Peyer's patch (tissue), 4 donors: ENCODE results near the gene TPPP3. TPM values are rescaled to one million over a fixed set of nuclear protein-coding genes. Genes with fewer than 3 reads are reported as not detected.
"Not testable (repeated sequence)": the region's sequence is repeated elsewhere in the genome, so short reads cannot be mapped to it uniquely, and the experiment has no call there.

Experiments
- DNase-seq, 3 donors: peaks; one replicate each; pipeline ENCODE4 v3.0.0-alpha.2; 2017 to 2019
- H3K27ac ChIP-seq, 4 donors: fragments of 200-600 bp; sonication (generic); one replicate each; pipeline ENCODE4 v1.5.1; 2016 to 2019
- H3K27me3 ChIP-seq, 2 donors: fragments of 200-600 bp; sonication (generic); one replicate each; pipeline ENCODE4 v1.5.1; 2019
- H3K36me3 ChIP-seq, 3 donors: fragments of 200-600 bp; sonication (generic); one replicate each; pipeline ENCODE4 v1.5.1; 2016 to 2019
- H3K4me1 ChIP-seq, 4 donors: fragments of 200-600 bp; sonication (generic); one replicate each; pipeline ENCODE4 v1.5.1; 2016 to 2019
- H3K4me3 ChIP-seq, 4 donors: fragments of 200-600 bp; sonication (generic); 1 replicate in 3 of 4; 2 replicates in 1 of 4; pipeline ENCODE4 v1.5.1; 2016 to 2019; ENCODE audit warnings: mild to moderate bottlenecking in 1 of 4
- H3K9me3 ChIP-seq, 4 donors: fragments of 200-600 bp; sonication (generic); one replicate each; pipeline ENCODE4 v1.5.1; 2016 to 2019; ENCODE audit warnings: mild to moderate bottlenecking in 1 of 4
- POLR2A ChIP-seq, 2 donors: fragments of 450-650 bp; IDR thresholded peaks; one replicate each; pipeline ENCODE4 v1.5.1; 2017; ENCODE audit warnings: antibody characterized with exemption in 2 of 2, mild to moderate bottlenecking in 2 of 2, moderate library complexity in 2 of 2
- total RNA-seq, 4 donors: library from RNA; depleted of rRNA; stranded (reverse); fragments of >200 nt; gene quantifications; one replicate each; pipeline ENCODE4 v1.1.0, GENCODE V29; 2016
- TF ChIP-seq, protein P1 (sequence below), 6 experiments: fragments of 450-650 bp in 4 of 6; fragments of 200-600 bp in 2 of 6; sonication (generic) in 1 of 6; IDR thresholded peaks; one replicate each; pipeline ENCODE4 v1.5.1; 2017 to 2019; ENCODE audit warnings: antibody characterized with exemption in 6 of 6, mild to moderate bottlenecking in 3 of 6, moderate library complexity in 1 of 6

Gene TPPP3
- total RNA-seq, 4 donors from 2014 or later: 6.6 to 33.3 (median 16.6) TPM

DNA sequence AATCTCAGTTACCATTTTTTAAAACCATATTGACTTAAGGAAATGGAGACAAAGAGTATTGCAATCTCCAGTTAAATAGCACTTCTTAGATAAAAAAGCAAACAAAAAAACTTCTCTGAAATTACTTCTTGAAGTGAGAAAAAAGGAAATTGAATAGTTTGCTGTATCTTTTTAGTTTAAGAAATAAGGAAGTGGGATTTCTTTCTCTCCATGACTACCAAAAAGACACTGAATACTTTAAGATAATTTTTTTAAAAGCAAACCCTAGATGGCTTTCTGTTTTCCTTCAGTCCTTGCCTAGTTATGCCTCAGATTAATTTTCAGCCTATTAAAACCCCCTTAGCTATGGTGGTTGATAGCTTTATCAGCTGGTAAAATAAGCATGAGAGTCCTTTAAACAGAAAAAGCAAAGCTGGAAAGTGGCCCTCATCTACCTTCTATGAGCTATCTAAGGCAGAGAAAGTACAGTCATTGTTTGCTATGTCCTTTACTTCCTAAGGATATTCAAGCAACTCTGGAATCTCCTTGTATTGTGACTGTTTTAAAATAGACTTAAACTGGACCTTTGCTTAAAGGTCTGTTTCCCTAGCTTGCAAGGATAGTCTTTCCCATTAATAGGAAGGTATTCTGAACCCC is 28.6 kb downstream of the TPPP3 start:
- Histone ChIP-seq H3K27me3 (no peaks in the 10 kb centered on the region), H3K27ac (no peak overlapping the region), H3K4me3 (no peak overlapping the region), H3K4me1 (peaks cover 0 to 7% (median 2%) of the 10 kb centered on the region in 4 donors), H3K9me3 (no peaks in the 10 kb centered on the region), H3K36me3 (no peaks in the 10 kb centered on the region)
- DNase-seq: no peak
- TF ChIP-seq, protein P1, sequence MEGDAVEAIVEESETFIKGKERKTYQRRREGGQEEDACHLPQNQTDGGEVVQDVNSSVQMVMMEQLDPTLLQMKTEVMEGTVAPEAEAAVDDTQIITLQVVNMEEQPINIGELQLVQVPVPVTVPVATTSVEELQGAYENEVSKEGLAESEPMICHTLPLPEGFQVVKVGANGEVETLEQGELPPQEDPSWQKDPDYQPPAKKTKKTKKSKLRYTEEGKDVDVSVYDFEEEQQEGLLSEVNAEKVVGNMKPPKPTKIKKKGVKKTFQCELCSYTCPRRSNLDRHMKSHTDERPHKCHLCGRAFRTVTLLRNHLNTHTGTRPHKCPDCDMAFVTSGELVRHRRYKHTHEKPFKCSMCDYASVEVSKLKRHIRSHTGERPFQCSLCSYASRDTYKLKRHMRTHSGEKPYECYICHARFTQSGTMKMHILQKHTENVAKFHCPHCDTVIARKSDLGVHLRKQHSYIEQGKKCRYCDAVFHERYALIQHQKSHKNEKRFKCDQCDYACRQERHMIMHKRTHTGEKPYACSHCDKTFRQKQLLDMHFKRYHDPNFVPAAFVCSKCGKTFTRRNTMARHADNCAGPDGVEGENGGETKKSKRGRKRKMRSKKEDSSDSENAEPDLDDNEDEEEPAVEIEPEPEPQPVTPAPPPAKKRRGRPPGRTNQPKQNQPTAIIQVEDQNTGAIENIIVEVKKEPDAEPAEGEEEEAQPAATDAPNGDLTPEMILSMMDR (IDR thresholded peaks at IDR 0.05): no peak
- no peak for TF ChIP-seq POLR2A (IDR thresholded peaks at IDR 0.05)

DNA sequence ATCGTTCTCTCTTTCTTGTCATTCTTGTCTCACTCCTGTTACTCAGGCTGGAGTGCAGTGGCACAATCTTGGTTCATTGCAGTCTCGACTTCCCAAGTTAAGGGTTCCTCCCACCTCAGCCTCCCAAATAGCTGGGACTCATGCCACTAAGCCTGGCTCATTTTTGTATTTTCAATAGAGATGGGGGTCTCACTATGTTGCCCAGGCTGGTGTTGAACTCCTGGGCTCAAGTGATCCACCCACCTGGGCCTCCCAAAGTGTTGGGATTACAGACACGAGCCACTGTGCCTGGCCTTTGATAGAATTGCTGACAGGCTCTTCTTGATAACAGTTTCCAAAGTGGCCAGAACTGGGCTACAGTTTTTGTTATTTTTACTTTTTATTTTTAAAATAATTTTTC is 32.3 kb downstream of the TPPP3 start:
- no peak for DNase-seq
- no peaks in the 10 kb centered on the region for H3K36me3 ChIP-seq
- TF ChIP-seq, protein P1 (IDR thresholded peaks at IDR 0.05): no peak
- no peak for TF ChIP-seq POLR2A (IDR thresholded peaks at IDR 0.05)

DNA sequence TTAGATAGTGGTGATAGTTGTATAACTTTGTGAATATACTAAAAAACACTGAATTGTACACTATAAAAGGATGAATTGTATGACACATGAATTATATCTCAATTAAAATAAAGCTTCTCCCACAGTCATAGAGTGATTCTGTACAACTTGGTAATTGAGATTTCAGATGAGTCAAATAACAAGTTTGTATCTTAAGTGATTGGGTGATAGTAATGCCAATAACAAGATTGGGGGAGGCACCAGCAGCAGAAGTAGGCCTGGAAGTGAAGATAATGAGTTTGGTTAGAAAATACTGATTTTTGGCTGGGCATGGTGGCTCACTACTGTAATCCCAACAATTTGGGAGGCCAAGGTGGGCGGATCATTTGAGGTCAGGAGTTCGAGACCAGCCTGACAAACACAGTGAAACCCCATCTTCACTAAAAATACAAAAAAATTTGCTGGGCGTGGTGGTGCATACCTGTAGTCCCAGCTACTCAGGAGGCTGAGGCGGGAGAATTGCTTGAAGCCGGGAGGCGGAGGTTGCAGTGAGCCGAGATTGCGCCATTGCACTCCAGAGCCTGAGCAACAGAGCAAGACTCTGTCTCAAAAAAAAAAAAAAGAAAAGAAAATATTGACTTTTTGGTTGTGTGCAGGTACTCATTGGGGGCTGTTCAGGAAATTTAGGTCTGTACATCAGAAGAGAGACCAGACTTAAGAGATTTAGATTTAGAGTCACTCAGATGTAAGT is 33.6 kb downstream of the TPPP3 start:
- not testable (repeated sequence) for H3K36me3 ChIP-seq, DNase-seq, H3K27me3 ChIP-seq

More for the DNA sequence above, 32.3 kb downstream of the TPPP3 start:
- no peak overlapping the region for H3K27ac ChIP-seq
- H3K9me3 ChIP-seq: no peaks in the 10 kb centered on the region
- H3K4me3 ChIP-seq: no peak overlapping the region
- H3K27me3 ChIP-seq: no peaks in the 10 kb centered on the region
- H3K4me1 ChIP-seq: peaks cover 0 to 7% (median 2%) of the 10 kb centered on the region in 4 donors

DNA sequence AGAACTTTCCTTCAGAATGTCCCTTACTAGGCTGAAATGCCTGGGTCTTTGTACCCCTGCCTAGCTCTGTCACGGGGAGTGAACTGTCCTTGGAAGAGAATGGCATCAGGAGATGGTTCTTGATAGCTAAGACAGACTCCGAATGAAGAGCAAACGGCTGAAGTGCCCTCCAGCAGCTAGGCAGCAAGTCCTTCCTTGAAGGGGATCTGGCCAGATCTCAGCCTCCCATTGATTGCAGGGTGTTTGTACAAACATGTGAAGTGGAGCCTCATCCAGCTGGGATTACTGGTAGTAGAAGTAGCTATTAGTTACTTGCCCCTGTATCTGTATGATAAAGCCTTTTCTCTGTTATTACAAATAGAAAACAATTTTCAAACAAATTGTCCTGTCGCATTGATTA is 35.7 kb downstream of the TPPP3 start:
- no peaks in the 10 kb centered on the region for H3K27me3 ChIP-seq
- H3K9me3 ChIP-seq: no peaks in the 10 kb centered on the region
- no peak overlapping the region for H3K4me3 ChIP-seq
- no peaks in the 10 kb centered on the region for H3K36me3 ChIP-seq
- H3K4me1 ChIP-seq: no peaks in the 10 kb centered on the region
- no peak for DNase-seq
- no peak overlapping the region for H3K27ac ChIP-seq
- TF ChIP-seq, protein P1 (IDR thresholded peaks at IDR 0.05): no peak
- no peak for TF ChIP-seq POLR2A (IDR thresholded peaks at IDR 0.05)

More for the DNA sequence above, 33.6 kb downstream of the TPPP3 start:
- H3K4me1 ChIP-seq, H3K27ac ChIP-seq, H3K9me3 ChIP-seq, H3K4me3 ChIP-seq: not testable (repeated sequence)

DNA sequence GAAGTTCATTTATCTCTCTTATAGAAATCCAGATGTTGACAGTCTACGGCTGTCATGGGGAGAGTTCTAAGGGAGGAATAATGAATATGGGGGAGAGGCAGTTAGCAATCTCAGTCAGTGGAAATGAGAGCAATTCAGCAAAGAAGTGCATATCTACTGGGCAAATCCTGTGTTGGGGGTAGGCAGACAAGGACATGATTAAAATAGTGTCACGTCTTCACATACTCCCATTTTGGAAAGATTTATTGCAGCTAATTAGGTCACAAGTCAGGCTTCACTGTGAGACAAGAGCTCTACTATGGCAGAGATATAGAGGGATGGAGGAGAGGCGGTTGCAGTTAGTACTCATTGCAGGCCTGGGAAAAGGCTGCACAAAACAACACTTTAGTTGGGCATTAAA is 36.9 kb downstream of the TPPP3 start:
- TF ChIP-seq, protein P1 (IDR thresholded peaks at IDR 0.05): no peak
- TF ChIP-seq POLR2A (IDR thresholded peaks at IDR 0.05): no peak
- no peak for DNase-seq
- no peaks in the 10 kb centered on the region for H3K4me1 ChIP-seq
- H3K27ac ChIP-seq: no peak overlapping the region
- H3K4me3 ChIP-seq: no peak overlapping the region
- no peaks in the 10 kb centered on the region for H3K27me3 ChIP-seq
- no peaks in the 10 kb centered on the region for H3K9me3 ChIP-seq
- H3K36me3 ChIP-seq: no peaks in the 10 kb centered on the region

DNA sequence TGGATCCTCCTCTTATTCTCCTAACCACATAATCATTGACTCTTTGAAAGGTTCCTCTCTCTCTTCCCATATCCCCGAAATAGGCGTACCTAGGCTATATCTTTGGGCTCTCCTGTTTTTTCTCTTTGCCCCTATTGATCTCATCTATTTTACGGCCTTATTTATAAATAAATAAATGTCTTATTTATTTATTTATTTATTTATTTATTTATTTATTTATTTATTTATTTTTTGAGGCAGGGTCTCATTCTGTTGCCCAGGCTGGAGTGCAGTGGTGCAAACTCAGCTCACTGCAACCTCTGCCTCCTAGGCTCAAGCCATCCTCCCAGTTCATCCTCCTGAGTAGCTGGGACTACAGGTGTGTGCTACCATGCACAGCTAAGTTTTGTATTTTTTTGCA is 40.8 kb downstream of the TPPP3 start:
- not testable (repeated sequence) for H3K27me3 ChIP-seq, H3K27ac ChIP-seq, H3K9me3 ChIP-seq, H3K4me3 ChIP-seq, H3K4me1 ChIP-seq, DNase-seq, H3K36me3 ChIP-seq
